Natural killer cell treated with Interleukin-12 subunit alpha and Interleukin-12 subunit beta and Interleukin-15 and Interleukin-18, amount 100 ng/mL, for 72 hours (primary cell): Measurements from ENCODE around the gene ZCCHC14. TPM values are rescaled to one million over a fixed set of nuclear protein-coding genes. Genes with fewer than 3 reads are reported as not detected.
"Not testable (repeated sequence)": the region's sequence is repeated elsewhere in the genome, so short reads cannot be mapped to it uniquely, and the experiment has no call there.

Source experiments
- ATAC-seq, 2 donors: fragments of 150-1000 bp; cut with Tn5 transposase in 1 of 2; sonication (Bioruptor Pico), chemical (Tn5 transposase) in 1 of 2; 2 replicates each; pipeline ENCODE4 v1.10.0; 2021
- DNase-seq: peaks from one replicate; pipeline ENCODE4 v3.0.0; 2022; ENCODE audit warnings: low spot score
- H3K27ac Mint-ChIP-seq, 2 donors: 1 replicate in 1 of 2; 2 replicates in 1 of 2; pipeline ENCODE4 v1.8.0; 2022; ENCODE audit warnings: mixed read lengths in 2 of 2, mild to moderate bottlenecking in 1 of 2, moderate library complexity in 1 of 2
- H3K27me3 Mint-ChIP-seq, 2 donors: 1 replicate in 1 of 2; 2 replicates in 1 of 2; pipeline ENCODE4 v1.8.0; 2022; ENCODE audit warnings: mixed read lengths in 2 of 2
- H3K36me3 Mint-ChIP-seq: one replicate; pipeline ENCODE4 v1.8.0; 2022; ENCODE audit warnings: mixed read lengths
- H3K4me1 Mint-ChIP-seq, 2 donors: 1 replicate in 1 of 2; 2 replicates in 1 of 2; pipeline ENCODE4 v1.8.0; 2022; ENCODE audit warnings: low read depth in 2 of 2, mixed read lengths in 2 of 2, mild to moderate bottlenecking in 1 of 2
- H3K4me3 Mint-ChIP-seq: one replicate; pipeline ENCODE4 v1.8.0; 2022; ENCODE audit warnings: mixed read lengths
- H3K9me3 Mint-ChIP-seq: 2 replicates; pipeline ENCODE4 v1.8.0; 2022; ENCODE audit warnings: mixed read lengths
- total RNA-seq, 2 donors: library from RNA; stranded (reverse); gene quantifications; one replicate each; pipeline ENCODE4 v1.2.3, GENCODE V29; 2022

ZCCHC14 gene
- total RNA-seq, 2 donors from 2014 or later = 15.7 to 15.9 TPM

- DNase-seq (peak; percentile 98), ATAC-seq (peak; percentile 87 to 90)
- peaks cover 6% of the 10 kb centered on the region for H3K36me3 Mint-ChIP-seq
- peak within 1 kb of the TSS; percentile 90 to 98 for H3K27ac Mint-ChIP-seq
- H3K9me3 Mint-ChIP-seq = no peaks in the 10 kb centered on the region
- H3K4me1 Mint-ChIP-seq = peaks cover 52 to 55% of the 10 kb centered on the region in 2 donors
- H3K27me3 Mint-ChIP-seq = no peaks in the 10 kb centered on the region
- peak within 1 kb of the TSS; percentile 96 for H3K4me3 Mint-ChIP-seq
These were observed 100.6 kb downstream of the ZCCHC14 start, which contains the start of gene MAP1LC3B for GRCh38 chr16:87391950-87392820. MAP1LC3B (plus strand) TSS chr16:87392336; CDS start chr16:87392428, 92 bp downstream.

- Mint-ChIP-seq H3K9me3 (no peaks in the 10 kb centered on the region), H3K4me1 (peaks cover 57 to 62% of the 10 kb centered on the region in 2 donors), H3K27ac (peak overlapping the region; percentile 90 to 98), H3K4me3 (peak overlapping the region; percentile 85), H3K27me3 (no peaks in the 10 kb centered on the region), H3K36me3 (peaks cover 6% of the 10 kb centered on the region)
- peak; percentile 86 for DNase-seq
- peak; percentile 29 to 43 for ATAC-seq
These were observed 101.4 kb downstream of the ZCCHC14 start for GRCh38 chr16:87391324-87391949.

GRCh38 chr16:87390641-87391323 lies 102.0 kb downstream of the ZCCHC14 start:
- ATAC-seq = no peak
- no peaks in the 10 kb centered on the region for H3K9me3 Mint-ChIP-seq
- H3K27me3 Mint-ChIP-seq = no peaks in the 10 kb centered on the region
- peaks cover 6% of the 10 kb centered on the region for H3K36me3 Mint-ChIP-seq
- DNase-seq = no peak
- H3K4me1 Mint-ChIP-seq = peaks cover 59 to 66% of the 10 kb centered on the region in 2 donors
- peak overlapping the region; percentile 90 to 98 for H3K27ac Mint-ChIP-seq
- peak overlapping the region; percentile 85 for H3K4me3 Mint-ChIP-seq

- not testable (repeated sequence) for DNase-seq, H3K27me3 Mint-ChIP-seq, ATAC-seq, H3K9me3 Mint-ChIP-seq, H3K36me3 Mint-ChIP-seq
- H3K4me1 Mint-ChIP-seq = peaks cover 53 to 65% of the 10 kb centered on the region in 2 donors
- peak overlapping the region; percentile 83 to 98 for H3K27ac Mint-ChIP-seq
- peak overlapping the region; percentile 40 for H3K4me3 Mint-ChIP-seq
These were observed 102.9 kb downstream of the ZCCHC14 start for GRCh38 chr16:87389914-87390313.

- peaks cover 49 to 58% of the 10 kb centered on the region in 2 donors for H3K4me1 Mint-ChIP-seq
- no peaks in the 10 kb centered on the region for H3K9me3 Mint-ChIP-seq
- H3K27ac Mint-ChIP-seq = peak overlapping the region; percentile 83 to 98
- peaks cover 6% of the 10 kb centered on the region for H3K36me3 Mint-ChIP-seq
- no peaks in the 10 kb centered on the region for H3K27me3 Mint-ChIP-seq
- DNase-seq = no peak
- no peak for ATAC-seq
- H3K4me3 Mint-ChIP-seq = peak overlapping the region; percentile 40
These were observed 103.6 kb downstream of the ZCCHC14 start for GRCh38 chr16:87389245-87389644.

- H3K36me3 Mint-ChIP-seq = peaks cover 6% of the 10 kb centered on the region
- H3K4me3 Mint-ChIP-seq = peak overlapping the region; percentile 62
- ATAC-seq = no peak
- DNase-seq = no peak
- H3K27me3 Mint-ChIP-seq = no peaks in the 10 kb centered on the region
- H3K4me1 Mint-ChIP-seq = peaks cover 47 to 58% of the 10 kb centered on the region in 2 donors
- H3K27ac Mint-ChIP-seq = peak overlapping the region; percentile 83 to 98
- no peaks in the 10 kb centered on the region for H3K9me3 Mint-ChIP-seq
These were observed 104.0 kb downstream of the ZCCHC14 start for GRCh38 chr16:87388818-87389134.

GRCh38 chr16:87387942-87388817 lies 104.6 kb downstream of the ZCCHC14 start:
- Mint-ChIP-seq H3K4me3 (peak overlapping the region; percentile 62), H3K9me3 (no peaks in the 10 kb centered on the region), H3K4me1 (peaks cover 43 to 53% of the 10 kb centered on the region in 2 donors), H3K27ac (peak overlapping the region; percentile 83 to 98), H3K27me3 (no peaks in the 10 kb centered on the region), H3K36me3 (peaks cover 1% of the 10 kb centered on the region)
- ATAC-seq (peak; percentile 73 to 81), DNase-seq (peak; percentile 93)

- peaks cover 61 to 64% of the 10 kb centered on the region in 2 donors for H3K4me1 Mint-ChIP-seq
- not testable (repeated sequence) for DNase-seq, ATAC-seq, H3K9me3 Mint-ChIP-seq, H3K27me3 Mint-ChIP-seq, H3K36me3 Mint-ChIP-seq
- H3K27ac Mint-ChIP-seq = peak overlapping the region; percentile 97
- peak overlapping the region; percentile 90 for H3K4me3 Mint-ChIP-seq
These were observed 108.0 kb downstream of the ZCCHC14 start for GRCh38 chr16:87384875-87385167.

- Mint-ChIP-seq H3K4me1 (peaks cover 56 to 60% of the 10 kb centered on the region in 2 donors), H3K27ac (peak overlapping the region; percentile 97), H3K36me3 (no peaks in the 10 kb centered on the region), H3K9me3 (no peaks in the 10 kb centered on the region), H3K4me3 (peak overlapping the region; percentile 90), H3K27me3 (no peaks in the 10 kb centered on the region)
- ATAC-seq (peak; percentile 1 to 2), DNase-seq (no peak)
These were observed 108.5 kb downstream of the ZCCHC14 start for GRCh38 chr16:87384162-87384874.

- no peaks in the 10 kb centered on the region for H3K27me3 Mint-ChIP-seq
- H3K9me3 Mint-ChIP-seq = no peaks in the 10 kb centered on the region
- peak; percentile 92 for DNase-seq
- H3K27ac Mint-ChIP-seq = peak within 1 kb of the TSS; percentile 97
- H3K4me3 Mint-ChIP-seq = peak within 1 kb of the TSS; percentile 90
- ATAC-seq = peak; percentile 86 to 90
- no peaks in the 10 kb centered on the region for H3K36me3 Mint-ChIP-seq
- H3K4me1 Mint-ChIP-seq = peaks cover 53 to 57% of the 10 kb centered on the region in 2 donors
These were observed 109.2 kb downstream of the ZCCHC14 start, which contains the start of gene FBXO31 for GRCh38 chr16:87383505-87384161. FBXO31 (minus strand) TSS chr16:87383776; CDS start chr16:87383744, 32 bp downstream.

GRCh38 chr16:87382023-87382785 lies 110.6 kb downstream of the ZCCHC14 start:
- Mint-ChIP-seq H3K4me1 (peaks cover 38 to 43% of the 10 kb centered on the region in 2 donors), H3K36me3 (no peaks in the 10 kb centered on the region), H3K27me3 (no peaks in the 10 kb centered on the region), H3K9me3 (no peaks in the 10 kb centered on the region), H3K4me3 (peak overlapping the region; percentile 90), H3K27ac (peak overlapping the region; percentile 82 to 89)
- no peak for ATAC-seq
- no peak for DNase-seq
